Measurements from ENCODE around the gene NOVA2. TPM values are rescaled to one million over a fixed set of nuclear protein-coding genes. Genes with fewer than 3 reads are reported as not detected.

The NOVA2 gene
- total and polyA plus RNA-seq, 2 donors (not counting 3 experiments of a cell fraction or from before 2014, with no cell fraction given) = 5.6 to 34.2 TPM

- Histone ChIP-seq H4K20me1 (replicated peaks; ENCODE audit: control insufficient read depth, extremely low read depth, insufficient read depth, low read length) (no peaks in the 10 kb centered on the region), H3K4me2 (ENCODE audit: insufficient read depth, low read length) (peak overlapping the region; percentile 66), H2AFZ (ENCODE audit: low read depth, low read length) (no peak overlapping the region), H3K79me2 (ENCODE audit: control insufficient read depth, insufficient read depth, low read length) (peaks cover 3% of the 10 kb centered on the region), H3K36me3 (ENCODE audit: control insufficient read depth in 2 of 2, extremely low read depth in 1 of 2, insufficient read depth in 2 of 2, low read length in 2 of 2) (no peaks in the 10 kb centered on the region), H3K27me3 (ENCODE audit: control insufficient read depth in 2 of 2, insufficient read depth in 2 of 2, low read length in 2 of 2) (no peaks in the 10 kb centered on the region), H3K9me1 (replicated peaks; ENCODE audit: control insufficient read depth, extremely low read depth, insufficient read depth, low read length) (no peaks in the 10 kb centered on the region), H3K4me3 (replicated peaks in 1 of 3; ENCODE audit: insufficient read depth in 1 of 3, low read depth in 1 of 3, low read length in 3 of 3) (peak overlapping the region; percentile 32 to 94 (median 57)), H3K9me3 (replicated peaks; ENCODE audit: control insufficient read depth, insufficient read depth, low read length) (no peaks in the 10 kb centered on the region), H3K27ac (ENCODE audit: insufficient read depth, low read depth, low read length) (no peak overlapping the region), H3K9ac (replicated peaks; ENCODE audit: extremely low read depth, insufficient read depth, low read length) (peak overlapping the region; percentile 81), H3K4me1 (ENCODE audit: control insufficient read depth, extremely low read depth, insufficient read depth, low read length) (peaks cover 10% of the 10 kb centered on the region)
- dilution Hi-C loops (cut with MboI; ENCODE audit: extremely low pct_ligation_motif_present, low sequenced_read_pairs) = no loop called here
- BruUV-seq (replicated peaks) = no TSS peak
- TF ChIP-seq MYC (IDR thresholded peaks at IDR 0.05; ENCODE audit: low read depth, low read length) = no peak
- no peak for TF ChIP-seq EZH2 (IDR thresholded peaks at IDR 0.05; ENCODE audit: borderline replicate concordance, low read depth, low read length, severe bottlenecking)
- no peak for TF ChIP-seq MAX (IDR thresholded peaks at IDR 0.05; ENCODE audit: insufficient read depth, insufficient read length)
- no peak for TF ChIP-seq JUN (IDR thresholded peaks at IDR 0.05; ENCODE audit: borderline replicate concordance, insufficient read depth, insufficient read length, low read depth)
- no peak for TF ChIP-seq GATA2 (IDR thresholded peaks at IDR 0.05; ENCODE audit: insufficient read depth, insufficient read length, low read depth, low read length)
- TF ChIP-seq POLR2A (IDR thresholded peaks at IDR 0.05; ENCODE audit: low read depth, low read length) = no peak
- TF ChIP-seq POLR2AphosphoS5 (IDR thresholded peaks at IDR 0.05; ENCODE audit: insufficient read depth, low read depth, low read length) = no peak
- no peak for TF ChIP-seq CTCF (IDR thresholded peaks at IDR 0.05; ENCODE audit: extremely low read depth in 1 of 2, insufficient read depth in 1 of 2, low read depth in 1 of 2, low read length in 2 of 2)
- no peak for TF ChIP-seq FOS (IDR thresholded peaks at IDR 0.05; ENCODE audit: borderline replicate concordance, insufficient read depth, low read length)
- DNase-seq (ENCODE audit: low read depth, low spot score) (no peak), FAIRE-seq (no peak)
- CTCF ChIA-PET = interaction anchor here (1.1 to 3.3 kb wide), 4 partner anchors 21 to 131 kb away, joined by 3 to 21 read pairs (median 6); partner anchors contain the start of genes FOXA3 and SYMPK
- intact Hi-C loops (cut with micrococcal nuclease) = no loop called here
- POLR2A ChIA-PET = no interaction called here
Observed at GRCh38 chr19:45884682-45885555, 88.7 kb downstream of the NOVA2 start.
